Osteocyte (in vitro differentiated cells): Measurements from ENCODE around the gene SEMA5B. TPM values are rescaled to one million over a fixed set of nuclear protein-coding genes. Genes with fewer than 3 reads are reported as not detected.

ENCODE experiments used
- DNase-seq: peaks from one replicate; pipeline ENCODE4 v3.0.0; 2021; ENCODE audit warnings: mixed read lengths; ENCODE audit not compliant: unreplicated experiment; ENCODE audit errors: extremely low spot score
- H3K27ac Mint-ChIP-seq: one replicate; pipeline ENCODE4 v1.8.0; 2021; ENCODE audit warnings: mild to moderate bottlenecking, mixed read lengths; ENCODE audit not compliant: unreplicated experiment
- H3K27me3 Mint-ChIP-seq: one replicate; pipeline ENCODE4 v1.8.0; 2021; ENCODE audit warnings: mixed read lengths; ENCODE audit not compliant: unreplicated experiment
- H3K36me3 Mint-ChIP-seq: one replicate; pipeline ENCODE4 v1.8.0; 2021; ENCODE audit warnings: mixed read lengths; ENCODE audit not compliant: unreplicated experiment
- H3K4me1 Mint-ChIP-seq: one replicate; pipeline ENCODE4 v1.8.0; 2021; ENCODE audit warnings: mixed read lengths; ENCODE audit not compliant: unreplicated experiment
- H3K4me3 Mint-ChIP-seq: one replicate; pipeline ENCODE4 v1.8.0; 2021; ENCODE audit warnings: mild to moderate bottlenecking, moderate library complexity, mixed read lengths; ENCODE audit not compliant: unreplicated experiment
- H3K9me3 Mint-ChIP-seq: one replicate; pipeline ENCODE4 v1.8.0; 2021; ENCODE audit warnings: mixed read lengths; ENCODE audit not compliant: unreplicated experiment
- CTCF ChIP-seq: fragments of 200-600 bp; sonication (generic); IDR thresholded peaks from 2 replicates; pipeline ENCODE4 v1.5.0; 2021; ENCODE audit warnings: antibody characterized with exemption, mild to moderate bottlenecking, moderate library complexity
- total RNA-seq: library from RNA; stranded (reverse); gene quantifications from 2 replicates; pipeline ENCODE4 v1.2.1, GENCODE V29; 2021

The SEMA5B gene
- total RNA-seq, 1 donor from 2014 or later, result 1.3 TPM

GRCh38 chr3:123012652-123013051 lies 14.9 kb downstream of the SEMA5B start:
- no peak overlapping the region for H3K4me3 Mint-ChIP-seq
- no peak for DNase-seq
- no peaks in the 10 kb centered on the region for H3K9me3 Mint-ChIP-seq
- H3K4me1 Mint-ChIP-seq, result no peaks in the 10 kb centered on the region
- no peaks in the 10 kb centered on the region for H3K36me3 Mint-ChIP-seq
- TF ChIP-seq CTCF, result no peak
- H3K27ac Mint-ChIP-seq, result no peak overlapping the region
- peaks cover 66% of the 10 kb centered on the region for H3K27me3 Mint-ChIP-seq

GRCh38 chr3:123011447-123011846 lies 16.1 kb downstream of the SEMA5B start:
- Mint-ChIP-seq H3K4me3 (no peak overlapping the region), H3K27ac (no peak overlapping the region), H3K36me3 (no peaks in the 10 kb centered on the region), H3K9me3 (no peaks in the 10 kb centered on the region), H3K4me1 (no peaks in the 10 kb centered on the region), H3K27me3 (peaks cover 70% of the 10 kb centered on the region)
- DNase-seq, result no peak
- TF ChIP-seq CTCF, result no peak

GRCh38 chr3:123008840-123009239 lies 18.7 kb downstream of the SEMA5B start:
- Mint-ChIP-seq H3K36me3 (no peaks in the 10 kb centered on the region), H3K9me3 (no peaks in the 10 kb centered on the region), H3K4me1 (no peaks in the 10 kb centered on the region), H3K27me3 (peaks cover 73% of the 10 kb centered on the region), H3K4me3 (no peak overlapping the region), H3K27ac (no peak overlapping the region)
- TF ChIP-seq CTCF, result no peak
- no peak for DNase-seq

GRCh38 chr3:123006609-123007008 lies 21.0 kb downstream of the SEMA5B start:
- H3K4me3 Mint-ChIP-seq, result no peak overlapping the region
- DNase-seq, result no peak
- no peak overlapping the region for H3K27ac Mint-ChIP-seq
- H3K36me3 Mint-ChIP-seq, result no peaks in the 10 kb centered on the region
- peaks cover 77% of the 10 kb centered on the region for H3K27me3 Mint-ChIP-seq
- no peaks in the 10 kb centered on the region for H3K4me1 Mint-ChIP-seq
- H3K9me3 Mint-ChIP-seq, result no peaks in the 10 kb centered on the region
- TF ChIP-seq CTCF, result no peak

GRCh38 chr3:123005291-123005690 lies 22.3 kb downstream of the SEMA5B start:
- Mint-ChIP-seq H3K27me3 (peaks cover 89% of the 10 kb centered on the region), H3K4me1 (no peaks in the 10 kb centered on the region), H3K36me3 (no peaks in the 10 kb centered on the region), H3K4me3 (no peak overlapping the region), H3K9me3 (no peaks in the 10 kb centered on the region), H3K27ac (no peak overlapping the region)
- no peak for TF ChIP-seq CTCF
- DNase-seq, result no peak
